NCI-H187 (cell line): ENCODE measurements around the gene HS6ST2.

Experiments used
- DNase-seq, 2 experiments: peaks; one replicate each; lab custom pipeline; 2025; lab: John Stamatoyannopoulos, UW

HS6ST2 gene

DNA sequence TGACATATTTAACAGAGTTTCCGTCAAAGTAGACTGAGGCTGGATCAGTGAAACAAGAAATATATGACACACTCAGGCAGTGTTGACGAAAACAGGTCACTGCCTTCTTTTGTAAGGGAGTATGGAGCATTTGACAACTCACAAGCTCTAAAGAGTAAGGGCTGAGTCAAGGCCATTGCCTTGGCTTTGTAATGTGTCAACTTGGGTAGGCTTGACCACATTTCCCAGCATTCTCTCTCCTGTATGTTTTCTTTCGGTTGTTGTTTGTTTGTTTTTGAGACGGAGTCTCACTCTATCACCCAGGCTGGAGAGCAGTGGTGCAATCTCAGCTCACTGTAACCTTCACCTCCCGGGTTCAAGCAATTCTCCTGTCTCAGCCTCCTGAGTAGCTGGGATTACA, 344.6 kb downstream of the HS6ST2 start:
- DNase-seq = no peak

DNA sequence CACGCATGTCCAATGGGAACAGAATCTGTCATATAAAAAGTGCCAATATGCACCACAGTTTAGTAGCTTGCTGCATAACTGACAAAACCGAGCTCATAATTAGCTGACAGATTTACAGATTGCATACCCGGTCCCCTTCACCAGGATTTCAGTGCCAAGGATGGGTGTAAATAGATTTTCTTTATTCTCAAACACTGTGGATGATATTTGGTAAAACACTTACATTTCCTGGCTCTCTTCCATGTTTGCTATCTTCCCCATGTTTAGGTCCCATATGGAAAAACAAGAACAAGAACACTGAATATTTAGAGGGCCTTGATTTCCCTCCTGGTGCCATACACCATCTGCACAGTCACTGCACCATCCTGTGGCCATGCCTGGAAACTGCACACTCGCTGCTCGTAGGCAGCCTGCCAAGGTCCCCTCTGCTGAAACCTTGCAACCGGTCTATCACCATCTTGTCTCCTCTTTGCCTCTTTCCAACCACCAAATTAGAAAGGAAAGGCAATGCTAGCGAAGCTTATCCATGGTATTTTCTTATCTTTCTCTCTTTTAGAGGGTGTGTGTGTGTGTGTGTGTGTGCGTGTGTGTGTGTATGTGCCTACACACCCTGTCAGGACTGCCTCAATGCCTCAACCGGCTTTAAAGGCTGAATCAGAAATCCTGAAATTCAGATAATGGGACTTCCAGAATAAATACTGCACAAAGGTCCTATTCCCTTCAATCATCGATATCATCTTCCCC, 345.4 kb downstream of the HS6ST2 start:
- DNase-seq = no peak

GRCh38 chrX:132610536-132610935, 347.9 kb downstream of the HS6ST2 start:
- no peak for DNase-seq

DNA sequence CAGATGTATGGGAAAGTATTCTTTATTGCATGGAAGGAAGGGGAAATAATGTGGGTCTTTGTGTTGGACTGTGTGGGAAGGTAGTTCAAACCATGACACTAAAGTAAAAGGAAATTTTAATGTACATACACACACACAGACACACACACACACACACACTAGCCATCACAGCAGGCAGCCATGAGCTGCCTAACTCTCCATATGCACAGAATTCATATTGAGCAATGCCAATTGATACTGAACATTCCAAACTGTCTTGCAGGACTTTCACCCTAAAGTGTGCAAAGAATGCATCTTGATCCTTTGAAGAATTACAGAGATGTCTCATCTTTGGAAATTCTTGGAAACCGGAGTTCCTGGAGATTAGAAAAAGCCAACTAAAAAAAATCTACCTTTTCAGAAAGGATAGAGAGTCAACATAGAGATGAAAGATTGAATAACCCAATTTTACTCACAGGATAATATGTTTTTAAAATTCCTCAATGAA, 349.0 kb downstream of the HS6ST2 start:
- no peak for DNase-seq

DNA sequence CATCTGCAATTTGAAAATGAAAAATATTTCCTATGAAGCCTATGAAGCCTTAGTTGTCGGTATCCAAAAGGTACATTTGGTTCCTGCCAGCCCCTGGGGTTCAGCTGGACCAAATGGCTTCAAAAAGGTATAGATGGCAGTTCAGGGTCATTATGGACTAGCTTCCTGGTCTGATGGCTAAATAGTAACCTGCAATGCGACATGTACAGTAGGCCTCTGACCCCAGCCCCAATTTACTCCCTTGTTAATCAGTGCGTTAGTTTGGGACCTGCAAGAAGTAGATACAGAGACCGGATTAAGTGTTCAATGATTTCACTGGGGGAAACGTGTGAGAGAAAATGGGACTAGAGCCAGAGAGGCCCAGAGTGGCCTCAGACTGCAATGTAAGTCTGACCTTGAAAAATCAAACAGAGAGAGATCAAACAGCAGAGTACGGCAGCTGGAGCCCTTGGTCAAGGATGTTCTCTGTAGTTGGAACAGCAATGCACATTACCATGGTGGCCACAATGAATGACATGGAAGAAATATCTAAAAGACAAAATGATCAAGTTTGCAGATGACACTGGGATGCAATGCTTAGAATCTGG, 354.6 kb downstream of the HS6ST2 start:
- no peak for DNase-seq

- DNase-seq = no peak
Observed at GRCh38 chrX:132602701-132603100, 355.7 kb downstream of the HS6ST2 start.

DNA sequence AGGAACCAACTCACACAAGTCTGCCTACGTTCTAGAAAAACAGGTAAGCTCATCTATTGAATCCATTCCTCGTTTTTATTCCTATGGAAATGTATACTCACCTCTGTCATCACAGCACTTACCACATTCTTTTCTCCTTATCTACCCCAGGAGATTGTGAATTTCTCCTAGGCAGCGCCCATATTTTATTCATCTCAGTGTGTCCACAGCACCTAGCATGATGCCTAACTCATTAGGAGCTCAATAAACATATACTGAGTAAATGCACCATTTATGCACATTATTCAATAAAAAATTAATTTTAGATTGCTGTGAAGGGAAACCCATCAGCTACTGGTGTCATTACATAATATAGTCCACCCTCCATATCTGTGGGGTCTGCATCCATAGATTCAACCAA, 363.4 kb downstream of the HS6ST2 start:
- DNase-seq = no peak

- DNase-seq = no peak
Observed at GRCh38 chrX:132594129-132594528, 364.3 kb downstream of the HS6ST2 start.

GRCh38 chrX:132592880-132593279, 365.5 kb downstream of the HS6ST2 start:
- DNase-seq = no peak

DNA sequence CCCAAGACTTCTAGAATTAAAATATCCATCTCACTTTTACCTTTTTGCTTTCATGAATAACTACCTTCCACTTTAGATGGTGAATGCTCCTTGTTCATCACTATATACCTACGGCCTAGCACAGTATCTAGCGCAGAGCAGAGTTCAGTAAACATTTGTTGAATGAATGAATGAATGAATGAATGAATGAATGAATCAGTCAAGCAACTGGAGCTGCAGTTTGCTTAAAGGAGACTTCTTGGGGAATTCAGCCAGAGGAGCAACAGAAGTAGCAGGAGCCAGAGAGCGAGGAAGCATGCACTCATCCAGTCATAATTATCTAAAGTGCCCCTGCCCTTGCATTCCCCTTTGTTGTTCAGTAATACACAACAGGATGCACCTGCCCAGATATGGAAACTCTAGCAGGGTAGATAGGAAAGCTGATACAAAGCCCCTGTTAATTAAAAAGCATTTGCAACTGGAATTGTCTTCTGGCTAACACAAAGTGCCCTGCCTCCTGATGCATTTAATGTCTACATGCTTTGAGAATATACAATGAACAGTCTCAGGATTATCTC, 366.6 kb downstream of the HS6ST2 start:
- DNase-seq = no peak

DNA sequence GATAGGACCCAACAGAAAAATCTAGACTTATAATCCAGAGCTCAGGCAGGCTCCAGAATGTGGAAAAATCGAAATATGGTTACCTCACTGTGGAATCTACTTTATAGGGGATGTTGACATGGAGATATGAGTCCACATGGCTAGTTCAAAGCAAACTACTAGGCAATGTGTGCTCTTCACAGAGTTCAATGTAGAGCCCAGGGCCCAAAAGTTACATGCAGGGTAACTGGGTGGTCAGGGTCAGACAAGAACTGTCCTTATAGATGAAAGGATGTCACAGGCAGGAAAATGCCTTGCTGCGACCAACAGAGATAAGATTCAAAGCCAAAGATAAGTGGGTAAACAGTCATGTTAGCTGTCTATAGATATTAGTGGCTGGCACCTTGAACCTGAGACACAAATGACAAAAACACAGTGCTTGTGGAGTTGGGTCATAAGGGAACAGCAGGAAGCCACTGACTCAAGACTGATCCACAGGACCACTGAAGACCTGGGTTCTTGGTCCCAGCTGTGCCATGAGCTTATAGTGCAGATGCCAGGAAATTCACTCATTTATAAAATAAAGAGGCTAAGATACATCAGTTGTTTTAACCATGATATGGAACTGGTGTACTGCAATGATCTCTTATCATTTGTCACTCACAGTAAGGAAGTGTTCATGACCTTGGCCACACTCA, 367.9 kb downstream of the HS6ST2 start:
- DNase-seq = no peak

GRCh38 chrX:132584936-132585335, 373.5 kb downstream of the HS6ST2 start:
- no peak for DNase-seq

GRCh38 chrX:132576939-132577338, 381.5 kb downstream of the HS6ST2 start:
- no peak for DNase-seq
